H9 (cell line): ENCODE measurements around the gene PPP3CB. TPM values are rescaled to one million over a fixed set of nuclear protein-coding genes. Genes with fewer than 3 reads are reported as not detected.

Source experiments
- DNase-seq: peaks from one replicate; pipeline ENCODE4 v3.0.0-alpha.2; 2017
- H2AFZ ChIP-seq: one replicate; pipeline ENCODE4 v1.6.1; 2013; ENCODE audit warnings: mild to moderate bottlenecking, low read length, control low read depth, moderate library complexity
- H2AK5ac ChIP-seq: 2 replicates; pipeline ENCODE4 v1.6.1; 2013; ENCODE audit warnings: low read length, control low read depth, mixed read lengths; ENCODE audit not compliant: insufficient read length
- H2BK120ac ChIP-seq: one replicate; pipeline ENCODE4 v1.6.1; 2013; ENCODE audit warnings: low read depth, mild to moderate bottlenecking, low read length, control low read depth, inconsistent platforms; ENCODE audit not compliant: poor library complexity, severe bottlenecking
- H2BK12ac ChIP-seq: 2 replicates; pipeline ENCODE4 v1.6.1; 2013; ENCODE audit warnings: low read length, control low read depth, mixed read lengths, low read depth; ENCODE audit not compliant: insufficient read length
- H2BK15ac ChIP-seq: 2 replicates; pipeline ENCODE4 v1.6.1; 2013; ENCODE audit warnings: low read depth, low read length, control low read depth
- H2BK20ac ChIP-seq: one replicate; pipeline ENCODE4 v1.6.1; 2013; ENCODE audit warnings: low read depth, mild to moderate bottlenecking, low read length, control low read depth, inconsistent platforms; ENCODE audit not compliant: poor library complexity, severe bottlenecking
- H2BK5ac ChIP-seq: 2 replicates; pipeline ENCODE4 v1.6.1; 2013; ENCODE audit warnings: low read length, control low read depth, mixed read lengths; ENCODE audit not compliant: insufficient read length
- H3K14ac ChIP-seq: 2 replicates; pipeline ENCODE4 v1.6.1; 2013; ENCODE audit warnings: low read length, control low read depth; ENCODE audit not compliant: insufficient read depth
- H3K18ac ChIP-seq: 2 replicates; pipeline ENCODE4 v1.6.1; 2013; ENCODE audit warnings: low read depth, mild to moderate bottlenecking, mixed read lengths, low read length, control low read depth; ENCODE audit not compliant: insufficient read length
- H3K23ac ChIP-seq: 2 replicates; pipeline ENCODE4 v1.6.1; 2013; ENCODE audit warnings: low read length, control low read depth, mixed read lengths, low read depth; ENCODE audit not compliant: insufficient read length
- H3K23me2 ChIP-seq: 2 replicates; pipeline ENCODE4 v1.6.1; 2013; ENCODE audit warnings: low read depth, mild to moderate bottlenecking, mixed read lengths, low read length, control low read depth; ENCODE audit not compliant: insufficient read length, poor library complexity, severe bottlenecking
- H3K27ac ChIP-seq: 2 replicates; pipeline ENCODE4 v1.5.1; 2013; ENCODE audit warnings: low read length, control low read depth, mixed read lengths, low read depth; ENCODE audit not compliant: insufficient read length
- H3K27me3 ChIP-seq: 2 replicates; pipeline ENCODE4 v1.6.1; 2013; ENCODE audit warnings: low read length, control low read depth, inconsistent platforms; ENCODE audit not compliant: insufficient read depth
- H3K4ac ChIP-seq: 2 replicates; pipeline ENCODE4 v1.6.1; 2013; ENCODE audit warnings: low read depth, mild to moderate bottlenecking, control low read depth, inconsistent platforms, low read length, moderate library complexity
- H3K4me1 ChIP-seq: 2 replicates; pipeline ENCODE4 v1.6.1; 2013; ENCODE audit warnings: low read length, control low read depth, inconsistent platforms; ENCODE audit not compliant: insufficient read depth
- H3K4me2 ChIP-seq: 2 replicates; pipeline ENCODE4 v1.6.1; 2013; ENCODE audit warnings: low read length, control low read depth, mixed read lengths; ENCODE audit not compliant: insufficient read length, insufficient read depth
- H3K56ac ChIP-seq: 2 replicates; pipeline ENCODE4 v1.6.1; 2013; ENCODE audit warnings: low read depth, mild to moderate bottlenecking, mixed read lengths, low read length, control low read depth; ENCODE audit not compliant: insufficient read length
- H3K79me1 ChIP-seq: 2 replicates; pipeline ENCODE4 v1.6.1; 2013; ENCODE audit warnings: low read depth, mild to moderate bottlenecking, moderate library complexity, low read length, control low read depth, inconsistent platforms; ENCODE audit not compliant: insufficient read depth, poor library complexity, severe bottlenecking
- H3K79me2 ChIP-seq: 2 replicates; pipeline ENCODE4 v1.6.1; 2013; ENCODE audit warnings: low read length, control low read depth, inconsistent platforms; ENCODE audit not compliant: insufficient read depth
- H3K9ac ChIP-seq: 2 replicates; pipeline ENCODE4 v1.6.1; 2013; ENCODE audit warnings: low read length, control low read depth, mixed read lengths; ENCODE audit not compliant: insufficient read length; ENCODE audit errors: extremely low read depth
- H3K9me3 ChIP-seq: one replicate; pipeline ENCODE4 v1.6.1; 2013; ENCODE audit warnings: low read depth, low read length, inconsistent platforms; ENCODE audit not compliant: control insufficient read depth
- H3T11ph ChIP-seq: one replicate; pipeline ENCODE4 v1.6.1; 2013; ENCODE audit warnings: mild to moderate bottlenecking, low read length, control low read depth, inconsistent platforms
- H4K20me1 ChIP-seq: one replicate; pipeline ENCODE4 v1.6.1; 2013; ENCODE audit not compliant: control insufficient read depth, insufficient read length, insufficient read depth
- H4K5ac ChIP-seq: 2 replicates; pipeline ENCODE4 v1.6.1; 2013; ENCODE audit warnings: low read depth, mild to moderate bottlenecking, mixed read lengths, low read length, control low read depth; ENCODE audit not compliant: insufficient read length
- H4K8ac ChIP-seq: replicated peaks from 2 replicates; pipeline ENCODE4 v1.6.1; 2013; ENCODE audit warnings: low read length, control low read depth, mixed read lengths, low read depth; ENCODE audit not compliant: insufficient read length
- H4K91ac ChIP-seq: 2 replicates; pipeline ENCODE4 v1.6.1; 2013; ENCODE audit warnings: low read depth, mild to moderate bottlenecking, moderate library complexity, mixed read lengths, low read length, control low read depth; ENCODE audit not compliant: insufficient read length
- H3K27ac Mint-ChIP-seq, 3 experiments: 2 replicates in 2 of 3; 3 replicates in 1 of 3; pipeline ENCODE4 v1.8.0; 2020 to 2021; ENCODE audit warnings: mixed read lengths in 3 of 3, mild to moderate bottlenecking in 1 of 3, moderate library complexity in 1 of 3
- H3K27me3 Mint-ChIP-seq: 2 replicates; pipeline ENCODE4 v1.8.0; 2021; ENCODE audit warnings: low read depth, mild to moderate bottlenecking, moderate library complexity, mixed read lengths
- H3K36me3 Mint-ChIP-seq, 3 experiments: 2 replicates in 2 of 3; 3 replicates in 1 of 3; pipeline ENCODE4 v1.8.0; 2020 to 2021; ENCODE audit warnings: low read depth in 3 of 3, mixed read lengths in 3 of 3; ENCODE audit not compliant: insufficient read depth in 1 of 3
- H3K4me1 Mint-ChIP-seq, 2 experiments: 2 replicates each; pipeline ENCODE4 v1.8.0; 2020; ENCODE audit warnings: mixed read lengths in 2 of 2
- H3K4me3 Mint-ChIP-seq, 2 experiments: 2 replicates in 1 of 2; 3 replicates in 1 of 2; pipeline ENCODE4 v1.8.0; 2020 to 2021; ENCODE audit warnings: mild to moderate bottlenecking in 2 of 2, mixed read lengths in 2 of 2, moderate library complexity in 1 of 2
- H3K9me3 Mint-ChIP-seq, 2 experiments: 2 replicates in 1 of 2; 3 replicates in 1 of 2; pipeline ENCODE4 v1.8.0; 2020; ENCODE audit warnings: mild to moderate bottlenecking in 2 of 2, mixed read lengths in 2 of 2, moderate library complexity in 1 of 2
- CTCF ChIP-seq: fragments of 200-600 bp; sonication (generic); conservative IDR thresholded peaks from 3 replicates; pipeline ENCODE4 v1.8.0; 2021; ENCODE audit warnings: antibody characterized with exemption, mild to moderate bottlenecking
- WGBS: extraction: QIAGEN DNeasy Blood & Tissue Kit; methylation state at CpG from one replicate; pipeline ENCODE4 v1.1.7; 2013; ENCODE audit warnings: missing lambda C conversion rate, low lambda C conversion rate, mixed read lengths; ENCODE audit not compliant: insufficient read length; ENCODE audit errors: extremely low coverage; 5-methylcytosine and 5-hydroxymethylcytosine counted together
- total RNA-seq: library from RNA; stranded (reverse); gene quantifications from 2 replicates; pipeline ENCODE4 v1.2.1, GENCODE V29; 2021

The PPP3CB gene
- total RNA-seq, 1 experiment from 2014 or later, result 37.3 TPM

GRCh38 chr10:73485320-73485719, 10.5 kb downstream of the PPP3CB start:
- no peak overlapping the region for H3K14ac ChIP-seq
- H2BK5ac ChIP-seq, result no peak overlapping the region
- H3K4me1 ChIP-seq, result no peaks in the 10 kb centered on the region
- H3K56ac ChIP-seq, result no peak overlapping the region
- H3K4me1 Mint-ChIP-seq, result no peaks in the 10 kb centered on the region
- no peak overlapping the region for H2BK15ac ChIP-seq
- no peak overlapping the region for H3T11ph ChIP-seq
- no peak for TF ChIP-seq CTCF
- H3K27me3 Mint-ChIP-seq, result no peaks in the 10 kb centered on the region
- peaks cover 4 to 31% (median 10%) of the 10 kb centered on the region in 3 experiments; a peak in 6 of 7 replicates for H3K36me3 Mint-ChIP-seq
- no peak overlapping the region for H3K23ac ChIP-seq
- no peaks in the 10 kb centered on the region for H3K27me3 ChIP-seq
- H3K27ac ChIP-seq, result no peak overlapping the region
- H2BK20ac ChIP-seq, result no peak overlapping the region
- H4K8ac ChIP-seq, result no peak overlapping the region
- H2BK120ac ChIP-seq, result no peak overlapping the region
- H3K4ac ChIP-seq, result no peak overlapping the region
- no peaks in the 10 kb centered on the region for H3K23me2 ChIP-seq
- no peak overlapping the region for H3K4me3 Mint-ChIP-seq
- no peak overlapping the region for H2AFZ ChIP-seq
- H2AK5ac ChIP-seq, result no peak overlapping the region
- no peak for DNase-seq
- no peak overlapping the region for H3K27ac Mint-ChIP-seq
- no peak overlapping the region for H3K4me2 ChIP-seq
- H4K91ac ChIP-seq, result no peak overlapping the region
- H3K79me1 ChIP-seq, result peaks cover 2% of the 10 kb centered on the region
- H4K20me1 ChIP-seq, result no peaks in the 10 kb centered on the region
- no peaks in the 10 kb centered on the region for H3K9me3 Mint-ChIP-seq
- no peaks in the 10 kb centered on the region for H3K9me3 ChIP-seq
- H3K18ac ChIP-seq, result no peak overlapping the region
- no CpG with 5 or more reads among the region's 1 CpG for WGBS
- H4K5ac ChIP-seq, result no peak overlapping the region
- no peak overlapping the region for H3K9ac ChIP-seq
- H3K79me2 ChIP-seq, result 0 out of 2 replicates have a peak, but pooled peaks cover under 1% of the 10 kb centered on the region
- H2BK12ac ChIP-seq, result no peak overlapping the region
